Activated CD4-positive, alpha-beta T cell treated with anti-CD3 and anti-CD28 coated beads for 36 hours (primary cell): ENCODE data around the gene SNX25. TPM values are rescaled to one million over a fixed set of nuclear protein-coding genes. Genes with fewer than 3 reads are reported as not detected.
A peak's percentile ranks its signal among the peaks of the same experiment; 100 is the strongest.
"Not testable (repeated sequence)": the region's sequence is repeated elsewhere in the genome, so short reads cannot be mapped to it uniquely, and the experiment has no call there.

Experiments
- ATAC-seq: fragments of 200-7000 bp; cut with Tn5 transposase; one replicate; pipeline ENCODE4 v1.10.0; 2021; ENCODE audit warnings: mild to moderate bottlenecking, moderate library complexity
- CTCF ChIA-PET: fragments of 350-600 bp; sonication (Branson Sonifier 250); formaldehyde crosslinking; loops from one replicate; lab custom pipeline; 2021; ENCODE audit warnings: antibody characterized with exemption; lab: Charles Lee
- POLR2A ChIA-PET: fragments of 350-600 bp; sonication (Branson Sonifier 250); formaldehyde crosslinking; loops from one replicate; lab custom pipeline; 2021; ENCODE audit warnings: antibody characterized with exemption, inconsistent platforms; lab: Charles Lee
- DNase-seq: peaks from one replicate; pipeline ENCODE4 v3.0.0-alpha.2; 2020
- H3K27ac Mint-ChIP-seq: one replicate; pipeline ENCODE4 v1.8.0; 2021; ENCODE audit warnings: mixed read lengths
- H3K27me3 Mint-ChIP-seq: one replicate; pipeline ENCODE4 v1.8.0; 2021; ENCODE audit warnings: mixed read lengths
- H3K36me3 Mint-ChIP-seq: one replicate; pipeline ENCODE4 v1.8.0; 2021; ENCODE audit warnings: low read depth, mixed read lengths
- H3K4me1 Mint-ChIP-seq: one replicate; pipeline ENCODE4 v1.8.0; 2021; ENCODE audit warnings: mixed read lengths
- H3K4me3 Mint-ChIP-seq: one replicate; pipeline ENCODE4 v1.8.0; 2021; ENCODE audit warnings: mild to moderate bottlenecking, moderate library complexity, mixed read lengths
- H3K9me3 Mint-ChIP-seq: one replicate; pipeline ENCODE4 v1.8.0; 2021; ENCODE audit warnings: low read depth, mixed read lengths
- intact Hi-C, 2 experiments: fragments of 100-400 bp; cut with DNase I in 1 of 2; cut with micrococcal nuclease in 1 of 2; formaldehyde crosslinking; loops; one replicate each; pipeline versions ENCODE4 v1.14.2 to v1.15.1; 2022 to 2024; cut with DNase I, micrococcal nuclease
- total RNA-seq, 2 experiments: library from RNA; stranded (reverse); gene quantifications; one replicate each; pipeline ENCODE4 v1.2.3, GENCODE V29; 2021

The SNX25 gene
- total RNA-seq, 2 experiments from 2014 or later: 14.8 to 15.0 TPM

GRCh38 chr4:185205697-185206342 lies 3.6 kb upstream of the SNX25 start:
- H3K27me3 Mint-ChIP-seq: no peaks in the 10 kb centered on the region
- ATAC-seq: no peak
- H3K9me3 Mint-ChIP-seq: no peaks in the 10 kb centered on the region
- peaks cover 40% of the 10 kb centered on the region for H3K4me1 Mint-ChIP-seq
- ChIA-PET POLR2A (no interaction called here), CTCF (no interaction called here)
- intact Hi-C loops: no loop called here
- DNase-seq: no peak
- H3K27ac Mint-ChIP-seq: no peak overlapping the region
- peaks cover 11% of the 10 kb centered on the region for H3K36me3 Mint-ChIP-seq
- H3K4me3 Mint-ChIP-seq: no peak overlapping the region

DNA sequence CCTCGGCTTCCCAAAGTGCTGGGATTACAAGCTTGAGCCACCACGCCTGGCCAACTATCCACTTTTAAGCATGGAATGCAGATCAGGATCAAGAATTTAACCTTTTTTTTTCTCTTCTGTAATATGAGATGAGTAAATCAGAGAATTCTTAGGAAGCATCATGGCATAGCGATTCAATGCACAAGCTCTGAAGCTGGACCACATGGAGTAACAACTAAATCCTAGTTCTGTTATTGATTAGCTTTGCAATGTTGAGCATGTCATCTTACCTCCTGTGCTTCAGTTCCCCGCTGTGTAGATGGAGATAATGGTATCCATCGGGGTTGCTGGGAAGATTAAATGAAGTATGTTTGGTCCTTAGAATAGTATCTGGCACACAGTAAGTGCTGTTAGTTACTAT lies 1.9 kb upstream of the SNX25 start:
- CTCF ChIA-PET: interaction anchor here (0.7 to 1.0 kb wide), 2 partner anchors 24 to 920 kb away, joined by 3 read pairs; no protein-coding TSS in a partner anchor
- intact Hi-C loops: no loop called here
- DNase-seq (no peak), ATAC-seq (no peak)
- H3K4me3 Mint-ChIP-seq: no peak overlapping the region
- H3K27me3 Mint-ChIP-seq: peaks cover 2% of the 10 kb centered on the region
- H3K27ac Mint-ChIP-seq: no peak overlapping the region
- peaks cover 1% of the 10 kb centered on the region for H3K36me3 Mint-ChIP-seq
- POLR2A ChIA-PET: interaction anchor here (0.9 kb wide), 1 partner anchor 476 kb away, joined by 3 read pairs; no protein-coding TSS in a partner anchor
- H3K9me3 Mint-ChIP-seq: no peaks in the 10 kb centered on the region
- peaks cover 39% of the 10 kb centered on the region for H3K4me1 Mint-ChIP-seq

GRCh38 chr4:185209852-185210101 lies 379 bp downstream of the SNX25 start:
- DNase-seq, H3K27me3 Mint-ChIP-seq, H3K27ac Mint-ChIP-seq, H3K9me3 Mint-ChIP-seq, ATAC-seq, H3K36me3 Mint-ChIP-seq, POLR2A ChIA-PET: not testable (repeated sequence)
- CTCF ChIA-PET: interaction anchor here (1.0 to 1.6 kb wide), 2 partner anchors 16 to 36 kb away, joined by 3 to 5 read pairs; no protein-coding TSS in a partner anchor
- peak overlapping the region; percentile 89 for H3K4me3 Mint-ChIP-seq
- intact Hi-C loops: loop anchor here (1.0 to 5.0 kb wide), 5 partner anchors 37 to 383 kb away; partner anchors contain the start of genes CCDC110 (in 2 of the 2) and ANKRD37 (in 1 of the 2)
- H3K4me1 Mint-ChIP-seq: peaks cover 30% of the 10 kb centered on the region

- CTCF ChIA-PET: interaction anchor here (0.8 to 1.6 kb wide), 4 partner anchors 16 to 387 kb away, joined by 3 to 5 read pairs (median 3); no protein-coding TSS in a partner anchor
- DNase-seq: peak; percentile 71
- peak; percentile 57 for ATAC-seq
- no peaks in the 10 kb centered on the region for H3K36me3 Mint-ChIP-seq
- peaks cover 2% of the 10 kb centered on the region for H3K27me3 Mint-ChIP-seq
- intact Hi-C loops: loop anchor here in 1 of 2 experiments (5.0 kb wide), 1 partner anchor 37 kb away; no protein-coding TSS in a partner anchor
- peak overlapping the region; percentile 67 for H3K27ac Mint-ChIP-seq
- peaks cover 25% of the 10 kb centered on the region for H3K4me1 Mint-ChIP-seq
- POLR2A ChIA-PET: no interaction called here
- no peaks in the 10 kb centered on the region for H3K9me3 Mint-ChIP-seq
- H3K4me3 Mint-ChIP-seq: peak overlapping the region; percentile 89
These were observed 944 bp downstream of the SNX25 start for GRCh38 chr4:185210102-185210981.

GRCh38 chr4:185211035-185211434 lies 1.6 kb downstream of the SNX25 start:
- no peaks in the 10 kb centered on the region for H3K36me3 Mint-ChIP-seq
- ChIA-PET POLR2A (no interaction called here), CTCF (interaction anchor here (0.8 to 1.6 kb wide), 2 partner anchors 35 to 362 kb away, joined by 3 to 5 read pairs; no protein-coding TSS in a partner anchor)
- peaks cover 2% of the 10 kb centered on the region for H3K27me3 Mint-ChIP-seq
- H3K4me3 Mint-ChIP-seq: peak overlapping the region; percentile 89
- H3K9me3 Mint-ChIP-seq: no peaks in the 10 kb centered on the region
- no peak for ATAC-seq
- DNase-seq: no peak
- H3K27ac Mint-ChIP-seq: peak overlapping the region; percentile 2
- peaks cover 20% of the 10 kb centered on the region for H3K4me1 Mint-ChIP-seq
- intact Hi-C loops: loop anchor here in 1 of 2 experiments (5.0 kb wide), 1 partner anchor 36 kb away; no protein-coding TSS in a partner anchor

- no peak overlapping the region for H3K27ac Mint-ChIP-seq
- POLR2A ChIA-PET: interaction anchor here (0.7 kb wide), 1 partner anchor 77 kb away, joined by 4 read pairs; no protein-coding TSS in a partner anchor
- CTCF ChIA-PET: no interaction called here
- H3K27me3 Mint-ChIP-seq: peaks cover 2% of the 10 kb centered on the region
- intact Hi-C loops: loop anchor here in 1 of 2 experiments (5.0 kb wide), 1 partner anchor 36 kb away; no protein-coding TSS in a partner anchor
- ATAC-seq: no peak
- H3K36me3 Mint-ChIP-seq: peaks cover under 1% of the 10 kb centered on the region
- H3K4me1 Mint-ChIP-seq: peaks cover 23% of the 10 kb centered on the region
- peak overlapping the region; percentile 89 for H3K4me3 Mint-ChIP-seq
- H3K9me3 Mint-ChIP-seq: no peaks in the 10 kb centered on the region
- no peak for DNase-seq
These were observed 2.2 kb downstream of the SNX25 start for GRCh38 chr4:185211641-185212040.

DNA sequence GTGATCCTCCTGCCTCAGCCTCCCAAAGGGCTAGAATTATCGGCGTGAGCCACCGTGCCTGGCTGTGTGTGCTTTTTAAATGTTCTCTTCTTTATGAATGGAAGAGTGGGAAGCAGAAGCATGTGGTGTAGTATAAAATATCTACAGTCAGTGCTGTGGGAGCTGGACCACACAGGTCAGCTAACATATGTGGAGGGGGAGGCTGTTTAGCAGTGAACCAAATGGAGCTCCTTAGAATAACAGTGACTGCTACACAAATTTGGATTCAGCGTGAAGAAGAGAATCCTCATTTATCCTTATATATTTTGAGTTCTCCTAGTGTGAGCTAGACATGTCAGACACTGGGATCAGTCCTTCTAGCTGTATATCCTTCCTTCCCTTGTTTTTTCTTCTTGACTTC lies 3.2 kb downstream of the SNX25 start:
- intact Hi-C loops: loop anchor here in 1 of 2 experiments (5.0 kb wide), 1 partner anchor 35 kb away; no protein-coding TSS in a partner anchor
- CTCF ChIA-PET: interaction anchor here (1.3 kb wide), 1 partner anchor 29 kb away, joined by 3 read pairs; no protein-coding TSS in a partner anchor
- ATAC-seq: no peak
- Mint-ChIP-seq H3K36me3 (peaks cover 3% of the 10 kb centered on the region), H3K27ac (no peak overlapping the region), H3K4me1 (peaks cover 29% of the 10 kb centered on the region), H3K9me3 (no peaks in the 10 kb centered on the region), H3K4me3 (no peak overlapping the region), H3K27me3 (peaks cover 2% of the 10 kb centered on the region)
- POLR2A ChIA-PET: no interaction called here
- no peak for DNase-seq

GRCh38 chr4:185213877-185214276 lies 4.5 kb downstream of the SNX25 start:
- ATAC-seq: no peak
- ChIA-PET POLR2A (no interaction called here), CTCF (interaction anchor here (1.3 kb wide), 1 partner anchor 30 kb away, joined by 3 read pairs; no protein-coding TSS in a partner anchor)
- H3K27ac Mint-ChIP-seq: no peak overlapping the region
- DNase-seq: no peak
- no peak overlapping the region for H3K4me3 Mint-ChIP-seq
- H3K27me3 Mint-ChIP-seq: peaks cover 2% of the 10 kb centered on the region
- intact Hi-C loops: loop anchor here in 1 of 2 experiments (5.0 kb wide), 1 partner anchor 33 kb away; no protein-coding TSS in a partner anchor
- peaks cover 3% of the 10 kb centered on the region for H3K36me3 Mint-ChIP-seq
- no peaks in the 10 kb centered on the region for H3K9me3 Mint-ChIP-seq
- H3K4me1 Mint-ChIP-seq: peaks cover 30% of the 10 kb centered on the region

GRCh38 chr4:185215261-185215660 lies 5.9 kb downstream of the SNX25 start:
- Mint-ChIP-seq H3K36me3 (peaks cover 3% of the 10 kb centered on the region), H3K27ac (no peak overlapping the region), H3K9me3 (no peaks in the 10 kb centered on the region), H3K27me3 (peaks cover 2% of the 10 kb centered on the region), H3K4me3 (no peak overlapping the region), H3K4me1 (peaks cover 27% of the 10 kb centered on the region)
- POLR2A ChIA-PET: interaction anchor here (0.6 kb wide), 1 partner anchor 21 kb away, joined by 5 read pairs; no protein-coding TSS in a partner anchor
- intact Hi-C loops: no loop called here
- no peak for ATAC-seq
- CTCF ChIA-PET: no interaction called here
- no peak for DNase-seq

DNA sequence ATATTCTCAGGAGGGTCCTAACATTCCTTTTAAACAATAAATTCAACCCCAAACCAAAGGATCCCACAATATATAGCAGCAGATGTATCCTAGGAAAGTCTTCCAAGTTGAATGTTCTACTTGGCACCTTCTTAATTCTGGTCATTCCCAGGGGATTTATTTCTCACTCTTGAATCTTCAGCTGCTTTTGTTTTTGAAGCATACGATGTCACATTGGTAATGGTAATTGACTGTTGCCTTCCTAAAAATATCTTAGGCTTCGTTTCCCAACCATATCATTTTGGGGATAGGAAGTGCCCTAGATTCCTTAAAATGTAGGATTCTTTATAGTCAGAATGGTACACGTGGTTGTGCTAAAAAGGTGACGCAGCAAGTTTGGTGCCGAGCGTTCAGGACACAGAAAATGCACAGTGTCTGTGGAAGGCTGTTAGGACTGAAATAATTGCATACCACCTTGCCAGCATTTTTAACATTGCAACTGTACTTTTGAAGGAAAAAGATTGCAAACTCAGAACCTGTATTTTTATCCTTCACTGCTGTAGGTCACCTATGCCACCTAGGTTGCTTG lies 8.1 kb downstream of the SNX25 start:
- ChIA-PET POLR2A (interaction anchor here (0.6 kb wide), 1 partner anchor 74 kb away, joined by 3 read pairs; no protein-coding TSS in a partner anchor), CTCF (no interaction called here)
- Mint-ChIP-seq H3K4me1 (peaks cover 16% of the 10 kb centered on the region), H3K36me3 (peaks cover 3% of the 10 kb centered on the region), H3K9me3 (no peaks in the 10 kb centered on the region), H3K27me3 (no peaks in the 10 kb centered on the region), H3K4me3 (no peak overlapping the region), H3K27ac (no peak overlapping the region)
- ATAC-seq: no peak
- DNase-seq: no peak
- intact Hi-C loops: loop anchor here in 1 of 2 experiments (2.0 kb wide), 1 partner anchor 29 kb away; no protein-coding TSS in a partner anchor
